Measurements from ENCODE around the gene EIF3F. TPM values are rescaled to one million over a fixed set of nuclear protein-coding genes. Genes with fewer than 3 reads are reported as not detected.

The EIF3F gene
- total RNA-seq, 1 donor from 2014 or later = 200 TPM

- H3K4me1 ChIP-seq = no peaks in the 10 kb centered on the region
- H3K4me3 ChIP-seq = no peak overlapping the region
- no peak for ATAC-seq
- H3K27me3 ChIP-seq = no peaks in the 10 kb centered on the region
- no peaks in the 10 kb centered on the region for H3K36me3 ChIP-seq
- DNase-seq = no peak
- no peaks in the 10 kb centered on the region for H3K9me3 ChIP-seq
- intact Hi-C loops (cut with DNase I) = loop anchor here (10.0 kb wide), 1 partner anchor 64 kb away; no protein-coding TSS in a partner anchor
- no peak overlapping the region for H3K27ac ChIP-seq
- TF ChIP-seq, protein P1, sequence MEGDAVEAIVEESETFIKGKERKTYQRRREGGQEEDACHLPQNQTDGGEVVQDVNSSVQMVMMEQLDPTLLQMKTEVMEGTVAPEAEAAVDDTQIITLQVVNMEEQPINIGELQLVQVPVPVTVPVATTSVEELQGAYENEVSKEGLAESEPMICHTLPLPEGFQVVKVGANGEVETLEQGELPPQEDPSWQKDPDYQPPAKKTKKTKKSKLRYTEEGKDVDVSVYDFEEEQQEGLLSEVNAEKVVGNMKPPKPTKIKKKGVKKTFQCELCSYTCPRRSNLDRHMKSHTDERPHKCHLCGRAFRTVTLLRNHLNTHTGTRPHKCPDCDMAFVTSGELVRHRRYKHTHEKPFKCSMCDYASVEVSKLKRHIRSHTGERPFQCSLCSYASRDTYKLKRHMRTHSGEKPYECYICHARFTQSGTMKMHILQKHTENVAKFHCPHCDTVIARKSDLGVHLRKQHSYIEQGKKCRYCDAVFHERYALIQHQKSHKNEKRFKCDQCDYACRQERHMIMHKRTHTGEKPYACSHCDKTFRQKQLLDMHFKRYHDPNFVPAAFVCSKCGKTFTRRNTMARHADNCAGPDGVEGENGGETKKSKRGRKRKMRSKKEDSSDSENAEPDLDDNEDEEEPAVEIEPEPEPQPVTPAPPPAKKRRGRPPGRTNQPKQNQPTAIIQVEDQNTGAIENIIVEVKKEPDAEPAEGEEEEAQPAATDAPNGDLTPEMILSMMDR (IDR thresholded peaks at IDR 0.05) = no peak
Observed at GRCh38 chr11:8030526-8031247, 43.5 kb downstream of the EIF3F start.

GRCh38 chr11:8031248-8032115 is 44.3 kb downstream of the EIF3F start:
- no peaks in the 10 kb centered on the region for H3K9me3 ChIP-seq
- TF ChIP-seq, protein P1 (IDR thresholded peaks at IDR 0.05) = no peak
- no peak for ATAC-seq
- intact Hi-C loops (cut with DNase I) = loop anchor here (10.0 kb wide), 1 partner anchor 63 kb away; no protein-coding TSS in a partner anchor
- H3K36me3 ChIP-seq = no peaks in the 10 kb centered on the region
- no peak overlapping the region for H3K27ac ChIP-seq
- H3K27me3 ChIP-seq = no peaks in the 10 kb centered on the region
- no peak overlapping the region for H3K4me3 ChIP-seq
- H3K4me1 ChIP-seq = no peaks in the 10 kb centered on the region
- no peak for DNase-seq

DNA sequence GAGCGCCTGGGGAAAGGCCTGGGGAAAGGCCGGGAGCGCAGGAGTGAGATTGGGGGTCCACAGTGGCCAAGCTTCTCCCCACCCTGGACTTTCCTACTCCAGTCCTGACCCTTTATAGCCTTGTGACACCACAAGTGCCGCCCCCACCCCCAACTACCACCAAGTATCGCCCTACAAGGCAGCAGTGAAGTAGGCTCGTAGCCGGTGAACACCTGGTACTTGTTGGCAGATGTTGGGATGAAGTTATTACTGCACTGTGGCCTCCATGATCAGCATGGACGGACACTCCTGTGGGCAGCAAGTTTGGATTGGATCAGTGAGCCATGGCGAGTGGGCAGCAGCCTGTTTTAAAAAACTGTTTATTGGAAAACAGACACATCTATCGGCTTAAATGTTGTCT is 45.0 kb downstream of the EIF3F start:
- DNase-seq (no peak), ATAC-seq (no peak)
- TF ChIP-seq, protein P1 (IDR thresholded peaks at IDR 0.05) = no peak
- H3K4me1 ChIP-seq = no peaks in the 10 kb centered on the region
- intact Hi-C loops (cut with DNase I) = loop anchor here (10.0 kb wide), 1 partner anchor 63 kb away; no protein-coding TSS in a partner anchor
- H3K4me3 ChIP-seq = no peak overlapping the region
- no peaks in the 10 kb centered on the region for H3K36me3 ChIP-seq
- H3K9me3 ChIP-seq = no peaks in the 10 kb centered on the region
- no peaks in the 10 kb centered on the region for H3K27me3 ChIP-seq
- H3K27ac ChIP-seq = no peak overlapping the region

GRCh38 chr11:8032576-8033304 is 45.6 kb downstream of the EIF3F start:
- DNase-seq (no peak), ATAC-seq (no peak)
- Histone ChIP-seq H3K27me3 (no peaks in the 10 kb centered on the region), H3K4me1 (no peaks in the 10 kb centered on the region), H3K36me3 (no peaks in the 10 kb centered on the region), H3K27ac (no peak overlapping the region), H3K4me3 (no peak overlapping the region), H3K9me3 (no peaks in the 10 kb centered on the region)
- intact Hi-C loops (cut with DNase I) = loop anchor here (10.0 kb wide), 1 partner anchor 62 kb away; no protein-coding TSS in a partner anchor
- TF ChIP-seq, protein P1 (IDR thresholded peaks at IDR 0.05) = no peak

- TF ChIP-seq, protein P1 (IDR thresholded peaks at IDR 0.05) = peak; percentile 83
- ATAC-seq = peak; percentile 83
- Histone ChIP-seq H3K27ac (no peak overlapping the region), H3K9me3 (no peaks in the 10 kb centered on the region), H3K4me1 (no peaks in the 10 kb centered on the region), H3K36me3 (no peaks in the 10 kb centered on the region), H3K27me3 (no peaks in the 10 kb centered on the region), H3K4me3 (no peak overlapping the region)
- DNase-seq = peak; percentile 79
- intact Hi-C loops (cut with DNase I) = loop anchor here (10.0 kb wide), 1 partner anchor 61 kb away; no protein-coding TSS in a partner anchor
Observed at GRCh38 chr11:8033305-8034105, 46.4 kb downstream of the EIF3F start.

Data from upper lobe of right lung (tissue), 1 donor.